Vagina (tissue), 2 donors: ENCODE measurements around the gene KLHL29.

Experiments
- POLR2A ChIP-seq, 2 donors: fragments of 450-650 bp; IDR thresholded peaks; one replicate each; pipeline ENCODE4 v1.6.1; 2017; ENCODE audit warnings: antibody characterized with exemption in 2 of 2, mild to moderate bottlenecking in 2 of 2, moderate library complexity in 2 of 2
- POLR2AphosphoS5 ChIP-seq, 2 donors: sonication (generic); formaldehyde crosslinking; IDR thresholded peaks; one replicate each; pipeline ENCODE4 v1.9.0; 2017; ENCODE audit warnings: antibody characterized with exemption in 2 of 2, mild to moderate bottlenecking in 2 of 2, low read depth in 1 of 2; ENCODE audit not compliant: insufficient read depth in 1 of 2
- TF ChIP-seq, protein P1 (sequence below), 3 experiments: fragments of 450-650 bp in 2 of 3; fragments of 200-600 bp in 1 of 3; sonication (generic) in 1 of 3; IDR thresholded peaks; one replicate each; pipeline ENCODE4 v1.5.1; 2017 to 2019; ENCODE audit warnings: antibody characterized with exemption in 3 of 3, mild to moderate bottlenecking in 2 of 3, moderate library complexity in 2 of 3

DNA sequence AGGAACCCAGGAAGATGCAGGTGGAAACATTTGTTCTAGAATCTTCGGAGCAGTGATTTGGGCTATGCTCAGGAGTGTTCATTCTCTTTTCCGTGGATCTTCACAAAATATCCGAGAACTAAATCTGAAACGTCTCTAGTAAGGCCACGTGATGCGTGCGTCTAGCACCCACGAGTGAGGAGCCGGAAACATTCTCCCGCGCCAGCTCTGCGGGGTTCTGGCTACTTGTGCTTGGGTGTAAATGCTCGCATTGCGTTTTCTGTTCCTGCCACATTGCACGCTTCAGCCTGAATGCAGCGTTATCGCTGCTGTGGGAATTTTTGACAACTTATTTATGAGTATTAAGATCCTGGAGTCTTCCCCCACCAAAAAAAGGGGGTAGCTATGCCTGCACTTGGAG is 71.4 kb downstream of the KLHL29 start:
- TF ChIP-seq, protein P1, sequence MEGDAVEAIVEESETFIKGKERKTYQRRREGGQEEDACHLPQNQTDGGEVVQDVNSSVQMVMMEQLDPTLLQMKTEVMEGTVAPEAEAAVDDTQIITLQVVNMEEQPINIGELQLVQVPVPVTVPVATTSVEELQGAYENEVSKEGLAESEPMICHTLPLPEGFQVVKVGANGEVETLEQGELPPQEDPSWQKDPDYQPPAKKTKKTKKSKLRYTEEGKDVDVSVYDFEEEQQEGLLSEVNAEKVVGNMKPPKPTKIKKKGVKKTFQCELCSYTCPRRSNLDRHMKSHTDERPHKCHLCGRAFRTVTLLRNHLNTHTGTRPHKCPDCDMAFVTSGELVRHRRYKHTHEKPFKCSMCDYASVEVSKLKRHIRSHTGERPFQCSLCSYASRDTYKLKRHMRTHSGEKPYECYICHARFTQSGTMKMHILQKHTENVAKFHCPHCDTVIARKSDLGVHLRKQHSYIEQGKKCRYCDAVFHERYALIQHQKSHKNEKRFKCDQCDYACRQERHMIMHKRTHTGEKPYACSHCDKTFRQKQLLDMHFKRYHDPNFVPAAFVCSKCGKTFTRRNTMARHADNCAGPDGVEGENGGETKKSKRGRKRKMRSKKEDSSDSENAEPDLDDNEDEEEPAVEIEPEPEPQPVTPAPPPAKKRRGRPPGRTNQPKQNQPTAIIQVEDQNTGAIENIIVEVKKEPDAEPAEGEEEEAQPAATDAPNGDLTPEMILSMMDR (IDR thresholded peaks at IDR 0.05): no peak
- no peak for TF ChIP-seq POLR2AphosphoS5 (IDR thresholded peaks at IDR 0.05; ENCODE audit: insufficient read depth in 1 of 2, low read depth in 1 of 2)
- no peak for TF ChIP-seq POLR2A (IDR thresholded peaks at IDR 0.05)
